WTC11 (cell line): ENCODE measurements around the gene ABHD6. TPM values are rescaled to one million over a fixed set of nuclear protein-coding genes. Genes with fewer than 3 reads are reported as not detected.

ENCODE experiments used
- ATAC-seq: fragments of 200-7000 bp; cut with Tn5 transposase; 2 replicates; pipeline ENCODE4 v1.10.0; 2021; ENCODE audit warnings: mild to moderate bottlenecking, moderate library complexity
- CTCF ChIA-PET: fragments of 300-600 bp; sonication (Branson Sonifier 250); formaldehyde crosslinking; loops from one replicate; lab custom pipeline; 2021; ENCODE audit warnings: antibody characterized with exemption; lab: Charles Lee
- POLR2A ChIA-PET: fragments of 350-600 bp; sonication (Branson Sonifier 250); formaldehyde crosslinking; loops from one replicate; lab custom pipeline; 2021; ENCODE audit warnings: antibody characterized with exemption; lab: Charles Lee
- DNase-seq: peaks from one replicate; pipeline ENCODE4 v3.0.0; 2021; ENCODE audit warnings: low spot score
- H3K27ac Mint-ChIP-seq: 2 replicates; pipeline ENCODE4 v1.8.0; 2021; ENCODE audit warnings: mixed read lengths
- H3K27me3 Mint-ChIP-seq: 2 replicates; pipeline ENCODE4 v1.8.0; 2021; ENCODE audit warnings: low read depth, mild to moderate bottlenecking, moderate library complexity, mixed read lengths
- H3K36me3 Mint-ChIP-seq: 2 replicates; pipeline ENCODE4 v1.8.0; 2021; ENCODE audit warnings: mixed read lengths
- H3K4me1 Mint-ChIP-seq: 2 replicates; pipeline ENCODE4 v1.8.0; 2022; ENCODE audit warnings: mixed read lengths
- H3K4me3 Mint-ChIP-seq: 2 replicates; pipeline ENCODE4 v1.8.0; 2021; ENCODE audit warnings: mild to moderate bottlenecking, moderate library complexity, mixed read lengths
- H3K9me3 Mint-ChIP-seq: 2 replicates; pipeline ENCODE4 v1.8.0; 2021; ENCODE audit warnings: mixed read lengths
- FOXP1 ChIP-seq: sonication (generic); formaldehyde crosslinking; IDR thresholded peaks from 2 replicates; pipeline ENCODE4 v1.8.0; 2022; ENCODE audit warnings: missing genetic modification reagents, mild to moderate bottlenecking, moderate library complexity, borderline replicate concordance
- GABPB1 ChIP-seq: sonication (generic); formaldehyde crosslinking; IDR thresholded peaks from 2 replicates; pipeline ENCODE4 v1.8.1; 2023; ENCODE audit warnings: mild to moderate bottlenecking, missing genetic modification reagents
- GRHL2 ChIP-seq: fragments of 250-450 bp; sonication (Bioruptor Pico); IDR thresholded peaks from 2 replicates; pipeline ENCODE4 v1.8.0; 2022; ENCODE audit warnings: mild to moderate bottlenecking, moderate library complexity; ENCODE audit not compliant: insufficient replicate concordance, severe bottlenecking
- GTF2I ChIP-seq: fragments of 250-450 bp; sonication (Bioruptor Pico); conservative IDR thresholded peaks from 2 replicates; pipeline ENCODE4 v1.4.0; 2021; ENCODE audit warnings: mild to moderate bottlenecking
- NFE2L1 ChIP-seq: sonication (generic); formaldehyde crosslinking; IDR thresholded peaks from 2 replicates; pipeline ENCODE4 v1.8.1; 2023; ENCODE audit warnings: missing genetic modification reagents
- SMAD4 ChIP-seq: sonication (generic); formaldehyde crosslinking; IDR thresholded peaks from 2 replicates; pipeline ENCODE4 v1.8.0; 2022; ENCODE audit warnings: mild to moderate bottlenecking, missing genetic modification reagents
- SOX15 ChIP-seq: fragments of 250-450 bp; sonication (Bioruptor Pico); IDR thresholded peaks from 2 replicates; pipeline ENCODE4 v1.9.0; 2021; ENCODE audit warnings: mild to moderate bottlenecking
- TP53 ChIP-seq: sonication (generic); formaldehyde crosslinking; IDR thresholded peaks from 2 replicates; pipeline ENCODE4 v1.8.1; 2023; ENCODE audit warnings: mild to moderate bottlenecking, missing genetic modification reagents
- ZNF138 ChIP-seq: sonication (generic); formaldehyde crosslinking; conservative IDR thresholded peaks from 2 replicates; pipeline ENCODE4 v1.8.1; 2022; ENCODE audit warnings: mild to moderate bottlenecking, moderate library complexity, missing genetic modification reagents
- ZNF263 ChIP-seq: sonication (generic); formaldehyde crosslinking; IDR thresholded peaks from 2 replicates; pipeline ENCODE4 v1.8.1; 2022; ENCODE audit warnings: low read depth, mild to moderate bottlenecking, moderate library complexity, missing genetic modification reagents
- ZNF396 ChIP-seq: fragments of 250-450 bp; sonication (Bioruptor Pico); IDR thresholded peaks from 2 replicates; pipeline ENCODE4 v1.8.0; 2021; ENCODE audit warnings: mild to moderate bottlenecking, moderate library complexity, borderline replicate concordance
- ZNF416 ChIP-seq: fragments of 250-450 bp; sonication (Bioruptor Pico); IDR thresholded peaks from 2 replicates; pipeline ENCODE4 v1.9.0; 2021; ENCODE audit warnings: mild to moderate bottlenecking, inconsistent platforms
- total RNA-seq: library from RNA; stranded (reverse); gene quantifications from 3 replicates; pipeline ENCODE4 v1.2.3, GENCODE V29; 2021
- TF ChIP-seq, protein P1 (sequence below): sonication (generic); formaldehyde crosslinking; IDR thresholded peaks from 2 replicates; pipeline ENCODE4 v1.8.1; 2022; ENCODE audit warnings: low read depth, missing genetic modification reagents, borderline replicate concordance
- TF ChIP-seq, protein P2 (sequence below): sonication (generic); formaldehyde crosslinking; IDR thresholded peaks from 2 replicates; pipeline ENCODE4 v1.8.0; 2022; ENCODE audit warnings: missing genetic modification reagents
- TF ChIP-seq, protein P3 (sequence below): sonication (generic); formaldehyde crosslinking; IDR thresholded peaks from 2 replicates; pipeline ENCODE4 v1.8.1; 2022; ENCODE audit warnings: missing genetic modification reagents, borderline replicate concordance

The ABHD6 gene
- total RNA-seq, 1 experiment from 2014 or later: 5.4 TPM

DNA sequence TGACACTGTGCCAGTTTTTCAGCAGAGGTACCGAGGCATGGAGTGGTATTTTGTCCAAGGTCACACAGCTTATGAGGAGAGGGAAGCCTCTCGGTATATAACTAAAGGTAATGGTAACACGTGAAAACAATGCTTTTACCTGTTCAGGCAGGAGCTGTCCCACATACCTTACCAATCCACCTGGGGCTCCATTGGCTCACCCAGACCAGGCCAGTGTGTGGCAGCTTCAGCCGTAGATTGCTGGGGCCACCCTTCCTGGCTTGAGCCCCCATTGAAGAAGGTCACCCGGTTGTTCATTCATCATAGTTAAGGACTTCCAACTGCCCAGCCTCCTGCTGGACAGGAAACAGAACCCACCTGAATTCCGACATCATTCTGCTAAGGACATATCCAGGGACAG is 59.3 kb downstream of the ABHD6 start:
- DNase-seq (no peak), ATAC-seq (no peak)
- no peak overlapping the region for H3K4me3 Mint-ChIP-seq
- no peak overlapping the region for H3K27ac Mint-ChIP-seq
- peaks cover 9% of the 10 kb centered on the region; the same call in 1 of the 2 replicates for H3K9me3 Mint-ChIP-seq
- peaks cover 1% of the 10 kb centered on the region; the same call in 1 of the 2 replicates for H3K36me3 Mint-ChIP-seq
- TF ChIP-seq SOX15 (CRISPR knock-in tag): no peak
- TF ChIP-seq NFE2L1: no peak
- ChIA-PET POLR2A (interaction anchor here (0.5 kb wide), 1 partner anchor 104 kb away, joined by 3 read pairs; no protein-coding TSS in a partner anchor), CTCF (interaction anchor here (1.0 to 7.9 kb wide), 5 partner anchors 10 to 119 kb away, joined by 4 to 126 read pairs (median 14); partner anchors contain the start of genes HTD2 and RPP14)
- H3K27me3 Mint-ChIP-seq: peaks cover 6% of the 10 kb centered on the region
- peaks cover 9% of the 10 kb centered on the region for H3K4me1 Mint-ChIP-seq

DNA sequence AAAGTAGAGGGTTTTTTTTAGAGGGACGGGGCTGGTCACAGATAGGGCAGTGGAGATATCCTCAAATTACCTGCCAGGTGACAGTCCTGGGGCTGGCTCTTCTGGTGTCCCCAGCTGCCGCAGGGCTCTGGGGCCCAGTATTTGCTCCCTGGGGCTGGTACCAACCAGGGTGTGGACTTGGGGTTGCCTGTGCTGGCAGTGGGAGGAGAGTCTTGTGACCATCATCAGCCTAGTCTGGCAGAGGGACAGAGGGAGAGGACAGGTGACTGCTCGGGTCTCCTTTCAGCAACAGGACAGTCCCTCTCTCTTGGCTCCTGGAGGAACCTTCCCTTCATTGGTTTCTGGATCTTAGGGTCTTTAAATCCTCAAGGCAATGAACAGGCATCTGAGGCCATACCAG is 60.6 kb downstream of the ABHD6 start:
- no peak for ATAC-seq
- DNase-seq: no peak
- H3K9me3 Mint-ChIP-seq: peaks cover 4% of the 10 kb centered on the region; the same call in 1 of the 2 replicates
- H3K27ac Mint-ChIP-seq: no peak overlapping the region
- ChIA-PET POLR2A (no interaction called here), CTCF (interaction anchor here (2.3 to 7.9 kb wide), 5 partner anchors 9 to 120 kb away, joined by 14 to 126 read pairs (median 30); partner anchors contain the start of genes HTD2 and RPP14)
- no peaks in the 10 kb centered on the region for H3K36me3 Mint-ChIP-seq
- H3K4me3 Mint-ChIP-seq: no peak overlapping the region
- no peak for TF ChIP-seq SMAD4
- TF ChIP-seq ZNF138: no peak
- TF ChIP-seq GABPB1 (CRISPR knock-in tag): no peak
- TF ChIP-seq, protein P1, sequence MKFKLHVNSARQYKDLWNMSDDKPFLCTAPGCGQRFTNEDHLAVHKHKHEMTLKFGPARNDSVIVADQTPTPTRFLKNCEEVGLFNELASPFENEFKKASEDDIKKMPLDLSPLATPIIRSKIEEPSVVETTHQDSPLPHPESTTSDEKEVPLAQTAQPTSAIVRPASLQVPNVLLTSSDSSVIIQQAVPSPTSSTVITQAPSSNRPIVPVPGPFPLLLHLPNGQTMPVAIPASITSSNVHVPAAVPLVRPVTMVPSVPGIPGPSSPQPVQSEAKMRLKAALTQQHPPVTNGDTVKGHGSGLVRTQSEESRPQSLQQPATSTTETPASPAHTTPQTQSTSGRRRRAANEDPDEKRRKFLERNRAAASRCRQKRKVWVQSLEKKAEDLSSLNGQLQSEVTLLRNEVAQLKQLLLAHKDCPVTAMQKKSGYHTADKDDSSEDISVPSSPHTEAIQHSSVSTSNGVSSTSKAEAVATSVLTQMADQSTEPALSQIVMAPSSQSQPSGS (CRISPR knock-in tag): no peak
- TF ChIP-seq ZNF416: no peak
- no peak for TF ChIP-seq NFE2L1
- TF ChIP-seq ZNF396 (CRISPR knock-in tag): no peak
- TF ChIP-seq TP53 (CRISPR knock-in tag): no peak
- no peak for TF ChIP-seq FOXP1
- no peak for TF ChIP-seq GTF2I (CRISPR knock-in tag)
- TF ChIP-seq, protein P2, sequence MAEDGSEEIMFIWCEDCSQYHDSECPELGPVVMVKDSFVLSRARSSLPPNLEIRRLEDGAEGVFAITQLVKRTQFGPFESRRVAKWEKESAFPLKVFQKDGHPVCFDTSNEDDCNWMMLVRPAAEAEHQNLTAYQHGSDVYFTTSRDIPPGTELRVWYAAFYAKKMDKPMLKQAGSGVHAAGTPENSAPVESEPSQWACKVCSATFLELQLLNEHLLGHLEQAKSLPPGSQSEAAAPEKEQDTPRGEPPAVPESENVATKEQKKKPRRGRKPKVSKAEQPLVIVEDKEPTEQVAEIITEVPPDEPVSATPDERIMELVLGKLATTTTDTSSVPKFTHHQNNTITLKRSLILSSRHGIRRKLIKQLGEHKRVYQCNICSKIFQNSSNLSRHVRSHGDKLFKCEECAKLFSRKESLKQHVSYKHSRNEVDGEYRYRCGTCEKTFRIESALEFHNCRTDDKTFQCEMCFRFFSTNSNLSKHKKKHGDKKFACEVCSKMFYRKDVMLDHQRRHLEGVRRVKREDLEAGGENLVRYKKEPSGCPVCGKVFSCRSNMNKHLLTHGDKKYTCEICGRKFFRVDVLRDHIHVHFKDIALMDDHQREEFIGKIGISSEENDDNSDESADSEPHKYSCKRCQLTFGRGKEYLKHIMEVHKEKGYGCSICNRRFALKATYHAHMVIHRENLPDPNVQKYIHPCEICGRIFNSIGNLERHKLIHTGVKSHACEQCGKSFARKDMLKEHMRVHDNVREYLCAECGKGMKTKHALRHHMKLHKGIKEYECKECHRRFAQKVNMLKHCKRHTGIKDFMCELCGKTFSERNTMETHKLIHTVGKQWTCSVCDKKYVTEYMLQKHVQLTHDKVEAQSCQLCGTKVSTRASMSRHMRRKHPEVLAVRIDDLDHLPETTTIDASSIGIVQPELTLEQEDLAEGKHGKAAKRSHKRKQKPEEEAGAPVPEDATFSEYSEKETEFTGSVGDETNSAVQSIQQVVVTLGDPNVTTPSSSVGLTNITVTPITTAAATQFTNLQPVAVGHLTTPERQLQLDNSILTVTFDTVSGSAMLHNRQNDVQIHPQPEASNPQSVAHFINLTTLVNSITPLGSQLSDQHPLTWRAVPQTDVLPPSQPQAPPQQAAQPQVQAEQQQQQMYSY (CRISPR knock-in tag): no peak
- no peak for TF ChIP-seq ZNF263 (CRISPR knock-in tag)
- TF ChIP-seq, all 79 proteins: peak for 0
- peaks cover 14% of the 10 kb centered on the region for H3K27me3 Mint-ChIP-seq
- peaks cover 9% of the 10 kb centered on the region for H3K4me1 Mint-ChIP-seq

DNA sequence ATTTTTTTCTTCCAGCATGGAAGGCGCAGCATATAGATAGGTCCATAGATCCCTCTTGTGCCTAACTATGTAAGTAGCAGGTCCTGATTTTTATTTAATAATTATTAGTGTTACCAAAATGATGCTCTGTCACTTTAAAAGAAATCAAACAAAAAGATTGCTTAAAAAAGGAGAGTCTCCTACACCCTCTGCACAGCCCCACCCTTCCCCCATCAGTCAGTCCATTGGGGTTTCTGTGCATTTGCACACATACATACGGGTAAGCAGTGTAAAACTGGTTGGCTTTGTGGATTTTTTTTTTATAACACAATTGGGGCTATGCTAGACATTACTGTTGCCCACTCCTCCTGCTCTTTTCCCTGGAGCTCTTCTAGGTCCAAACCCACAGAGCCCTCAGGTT is 61.5 kb downstream of the ABHD6 start:
- H3K27me3 Mint-ChIP-seq: peaks cover 14% of the 10 kb centered on the region
- ChIA-PET CTCF (interaction anchor here (1.1 to 7.9 kb wide), 11 partner anchors 8 to 132 kb away, joined by 3 to 126 read pairs (median 7); partner anchors contain the start of genes HTD2 and RPP14), POLR2A (no interaction called here)
- ATAC-seq: no peak
- H3K36me3 Mint-ChIP-seq: no peaks in the 10 kb centered on the region
- no peak overlapping the region for H3K27ac Mint-ChIP-seq
- H3K4me3 Mint-ChIP-seq: no peak overlapping the region
- peaks cover 9% of the 10 kb centered on the region for H3K4me1 Mint-ChIP-seq
- TF ChIP-seq GRHL2: no peak
- TF ChIP-seq, protein P3, sequence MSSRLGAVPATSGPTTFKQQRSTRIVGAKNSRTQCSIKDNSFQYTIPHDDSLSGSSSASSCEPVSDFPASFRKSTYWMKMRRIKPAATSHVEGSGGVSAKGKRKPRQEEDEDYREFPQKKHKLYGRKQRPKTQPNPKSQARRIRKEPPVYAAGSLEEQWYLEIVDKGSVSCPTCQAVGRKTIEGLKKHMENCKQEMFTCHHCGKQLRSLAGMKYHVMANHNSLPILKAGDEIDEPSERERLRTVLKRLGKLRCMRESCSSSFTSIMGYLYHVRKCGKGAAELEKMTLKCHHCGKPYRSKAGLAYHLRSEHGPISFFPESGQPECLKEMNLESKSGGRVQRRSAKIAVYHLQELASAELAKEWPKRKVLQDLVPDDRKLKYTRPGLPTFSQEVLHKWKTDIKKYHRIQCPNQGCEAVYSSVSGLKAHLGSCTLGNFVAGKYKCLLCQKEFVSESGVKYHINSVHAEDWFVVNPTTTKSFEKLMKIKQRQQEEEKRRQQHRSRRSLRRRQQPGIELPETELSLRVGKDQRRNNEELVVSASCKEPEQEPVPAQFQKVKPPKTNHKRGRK: no peak
- DNase-seq: no peak
- H3K9me3 Mint-ChIP-seq: peaks cover 4% of the 10 kb centered on the region; the same call in 1 of the 2 replicates
